G401 (cell line): ENCODE measurements around the gene FAHD1. TPM values are rescaled to one million over a fixed set of nuclear protein-coding genes. Genes with fewer than 3 reads are reported as not detected.

Experiments used
- DNase-seq: peaks from one replicate; pipeline ENCODE4 v3.0.0-alpha.2; 2015; ENCODE audit warnings: low spot score
- in situ Hi-C: cut with HindIII; loops from 2 replicates; pipeline ENCODE4 v1.10.0; 2016; ENCODE audit warnings: low sequenced_read_pairs, mixed read lengths
- total RNA-seq: library from RNA; depleted of rRNA; stranded (reverse); fragments of >200 nt; shearing (Covaris generic); gene quantifications from 2 replicates; pipeline ENCODE4 v1.2.3, GENCODE V29; 2014; rRNA removed

FAHD1 gene
- total RNA-seq = 63.5 and 85.2 TPM in 2 replicates

- DNase-seq = peak; percentile 90
- in situ Hi-C loops = no loop called here
These were observed at the start of gene FAHD1, which contains the start of gene HAGH for GRCh38 chr16:1826691-1827573. Gene FAHD1 (plus strand): TSS chr16:1827206. CDS start chr16:1827239, 33 bp downstream. Gene HAGH (minus strand): TSS chr16:1826825. CDS start chr16:1826787, 38 bp downstream.

- no peak for DNase-seq
- in situ Hi-C loops = no loop called here
These were observed 49.4 kb upstream of the FAHD1 start for GRCh38 chr16:1777375-1778199.

- no peak for DNase-seq
- in situ Hi-C loops = no loop called here
These were observed 48.5 kb upstream of the FAHD1 start for GRCh38 chr16:1778200-1779179.

GRCh38 chr16:1779234-1779701, 47.7 kb upstream of the FAHD1 start:
- in situ Hi-C loops = no loop called here
- no peak for DNase-seq

DNA sequence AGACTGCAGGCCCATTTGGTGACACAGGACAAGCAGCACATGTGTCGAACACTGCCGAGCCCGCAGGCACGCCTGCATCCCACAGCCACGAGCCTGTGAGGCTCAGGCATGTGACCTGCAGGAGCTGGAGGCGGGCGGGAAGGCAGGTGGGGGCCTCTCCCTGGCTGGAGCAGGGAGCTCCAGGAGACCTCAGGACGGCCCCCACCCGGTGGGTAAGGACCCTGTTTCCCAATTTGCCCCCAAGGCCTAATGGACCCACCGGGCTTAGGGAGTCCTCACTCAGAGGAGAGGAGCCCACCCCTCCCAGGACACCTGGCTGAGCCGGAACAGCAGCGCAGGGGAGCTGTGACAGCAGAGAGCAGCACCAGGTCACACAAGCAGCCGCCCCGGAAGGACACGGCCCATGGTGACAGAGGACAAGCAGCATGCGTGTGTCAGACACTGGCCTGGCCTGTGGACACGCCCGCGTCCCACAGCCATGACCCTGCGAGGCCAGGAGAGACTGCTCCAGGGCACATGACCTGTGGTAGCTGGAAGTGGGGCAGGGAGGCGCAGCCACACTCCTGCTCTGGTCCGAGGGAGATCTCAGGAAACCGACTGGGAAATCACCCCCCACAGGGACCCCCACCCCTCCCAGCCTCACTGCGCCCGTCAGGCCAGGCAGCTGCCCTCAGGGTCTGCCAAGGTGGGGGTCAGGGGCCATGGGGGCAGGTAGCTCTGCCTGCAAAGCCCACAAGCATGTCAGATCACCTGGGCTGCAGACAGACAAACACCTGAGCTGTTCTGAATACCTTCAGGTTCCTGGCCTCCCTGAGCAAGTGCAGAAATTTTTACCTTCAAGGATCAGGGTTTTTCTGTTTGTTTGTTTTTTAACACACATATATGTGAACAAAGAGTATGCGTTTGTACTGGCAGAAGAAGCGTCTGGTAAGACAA, 47.0 kb upstream of the FAHD1 start:
- in situ Hi-C loops = no loop called here
- no peak for DNase-seq

GRCh38 chr16:1780677-1781072, 46.3 kb upstream of the FAHD1 start:
- in situ Hi-C loops = no loop called here

GRCh38 chr16:1781254-1781653, 45.8 kb upstream of the FAHD1 start:
- in situ Hi-C loops = no loop called here
- no peak for DNase-seq

More at GRCh38 chr16:1780677-1781072, 46.3 kb upstream of the FAHD1 start:
- no peak for DNase-seq

DNA sequence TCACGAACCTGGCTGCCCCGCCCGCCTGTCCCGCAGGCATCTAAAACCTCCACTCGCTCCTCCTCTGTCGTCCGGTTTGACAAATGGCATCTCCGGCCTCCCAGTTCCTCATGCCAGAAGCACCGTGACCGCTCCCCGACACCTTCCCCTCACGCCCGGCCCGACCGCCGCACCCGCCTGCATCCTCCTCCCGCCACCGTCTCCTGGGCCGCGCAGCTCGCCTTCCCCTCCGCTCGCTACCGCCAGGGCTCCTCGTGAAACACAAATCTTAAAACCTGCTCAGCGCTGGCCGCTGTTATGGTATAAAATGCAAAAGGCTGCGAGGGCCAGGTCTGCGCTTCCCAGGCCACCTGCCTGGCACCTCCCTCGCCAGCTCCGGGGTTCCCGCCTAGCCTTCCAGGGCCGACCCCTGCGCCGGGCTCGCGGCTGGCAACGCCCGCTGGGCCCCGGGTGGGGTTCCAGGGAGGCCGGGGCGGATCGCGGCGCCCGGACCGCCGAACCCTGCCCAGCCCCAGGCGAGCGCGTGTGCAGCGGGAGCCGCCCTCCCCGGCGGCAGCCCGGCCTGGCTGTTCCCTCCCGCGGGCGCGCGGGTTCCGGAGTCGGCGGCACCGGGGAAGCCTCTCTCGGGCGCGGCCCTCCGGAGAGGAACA, 45.1 kb upstream of the FAHD1 start:
- DNase-seq = no peak
- in situ Hi-C loops = no loop called here

GRCh38 chr16:1782408-1783264, 44.4 kb upstream of the FAHD1 start, which contains the start of the genes NUBP2 and SPSB3:
Gene NUBP2 (plus strand): TSS chr16:1782960. CDS start chr16:1783021, 61 bp downstream.
Gene SPSB3 (minus strand): TSS chr16:1782571. CDS start chr16:1781483, 1,088 bp downstream.
- peak; percentile 100 for DNase-seq
- in situ Hi-C loops = no loop called here

DNA sequence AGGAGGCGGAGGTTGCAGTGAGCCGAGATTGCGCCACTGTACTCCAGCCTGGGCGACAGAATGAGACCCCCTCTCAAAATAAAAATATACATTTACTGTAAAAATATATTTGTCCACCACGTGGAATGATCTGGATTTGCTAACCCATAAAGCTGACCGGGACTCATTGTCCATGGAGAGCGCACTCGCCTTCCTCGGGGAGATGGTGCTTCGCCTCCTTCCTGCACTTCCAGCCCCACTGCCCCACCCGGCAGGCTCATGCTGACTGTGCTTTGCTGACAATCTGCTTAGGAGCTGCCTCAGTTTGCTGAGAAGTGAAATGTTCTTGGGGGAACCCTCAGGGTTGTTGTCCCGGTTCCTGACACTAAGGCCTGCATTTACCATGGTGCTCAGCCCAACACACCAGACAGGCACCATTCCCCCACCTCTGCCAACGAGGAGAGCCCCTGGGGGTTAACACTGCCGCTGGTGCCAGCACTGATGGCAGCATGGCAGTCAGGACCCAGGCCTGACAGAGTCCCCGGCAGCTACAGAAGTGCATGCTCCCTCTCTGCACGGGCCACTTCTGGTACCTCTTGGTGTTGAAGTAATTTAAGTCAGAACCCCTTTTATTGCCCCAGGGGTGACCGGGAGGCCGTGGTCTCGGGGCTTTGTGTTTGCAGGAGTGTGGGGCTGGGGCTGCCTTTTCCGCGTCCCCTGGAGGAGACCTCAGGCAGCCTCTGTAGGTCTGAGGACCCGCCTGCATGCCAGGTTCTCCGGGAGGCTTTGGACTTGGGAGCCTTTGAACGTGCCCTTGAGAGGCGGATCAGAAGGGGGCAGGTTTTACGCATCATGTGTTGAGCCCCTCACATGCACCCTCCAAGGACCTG, 41.8 kb upstream of the FAHD1 start:
- no peak for DNase-seq
- in situ Hi-C loops = no loop called here

DNA sequence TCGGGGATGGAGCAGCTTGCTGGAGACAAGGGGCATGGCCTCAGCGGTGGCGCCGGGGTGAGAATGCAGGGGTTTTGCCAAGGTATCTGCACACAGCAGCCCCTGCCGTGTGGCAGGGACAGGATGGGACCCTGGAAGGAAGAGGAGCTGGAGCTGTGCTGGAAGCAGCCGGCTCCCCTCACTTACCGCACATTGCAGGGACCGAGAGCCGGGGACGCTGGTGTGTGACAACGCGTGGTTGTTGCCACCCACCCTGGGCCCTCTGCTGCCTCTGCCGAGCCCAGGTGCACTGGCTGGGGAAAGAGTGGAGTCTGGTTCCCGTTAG, 41.2 kb upstream of the FAHD1 start:
- in situ Hi-C loops = no loop called here
- DNase-seq = no peak

- in situ Hi-C loops = no loop called here
- no peak for DNase-seq
These were observed 40.6 kb upstream of the FAHD1 start for GRCh38 chr16:1786242-1787055.

DNA sequence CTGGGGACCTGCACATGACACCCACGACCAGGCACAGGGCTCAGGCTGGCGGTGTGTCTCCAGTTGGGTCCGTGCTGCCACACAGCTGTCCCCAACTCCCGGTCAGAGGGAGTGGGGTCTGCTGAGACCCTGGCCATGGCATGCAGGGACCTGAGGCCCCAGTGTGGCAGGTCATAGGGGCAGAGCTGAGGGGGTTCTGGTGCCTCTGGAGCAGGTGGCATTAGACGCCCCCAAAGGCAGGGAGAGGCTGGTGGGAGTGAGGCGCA, 40.0 kb upstream of the FAHD1 start:
- DNase-seq = no peak
- in situ Hi-C loops = no loop called here

DNA sequence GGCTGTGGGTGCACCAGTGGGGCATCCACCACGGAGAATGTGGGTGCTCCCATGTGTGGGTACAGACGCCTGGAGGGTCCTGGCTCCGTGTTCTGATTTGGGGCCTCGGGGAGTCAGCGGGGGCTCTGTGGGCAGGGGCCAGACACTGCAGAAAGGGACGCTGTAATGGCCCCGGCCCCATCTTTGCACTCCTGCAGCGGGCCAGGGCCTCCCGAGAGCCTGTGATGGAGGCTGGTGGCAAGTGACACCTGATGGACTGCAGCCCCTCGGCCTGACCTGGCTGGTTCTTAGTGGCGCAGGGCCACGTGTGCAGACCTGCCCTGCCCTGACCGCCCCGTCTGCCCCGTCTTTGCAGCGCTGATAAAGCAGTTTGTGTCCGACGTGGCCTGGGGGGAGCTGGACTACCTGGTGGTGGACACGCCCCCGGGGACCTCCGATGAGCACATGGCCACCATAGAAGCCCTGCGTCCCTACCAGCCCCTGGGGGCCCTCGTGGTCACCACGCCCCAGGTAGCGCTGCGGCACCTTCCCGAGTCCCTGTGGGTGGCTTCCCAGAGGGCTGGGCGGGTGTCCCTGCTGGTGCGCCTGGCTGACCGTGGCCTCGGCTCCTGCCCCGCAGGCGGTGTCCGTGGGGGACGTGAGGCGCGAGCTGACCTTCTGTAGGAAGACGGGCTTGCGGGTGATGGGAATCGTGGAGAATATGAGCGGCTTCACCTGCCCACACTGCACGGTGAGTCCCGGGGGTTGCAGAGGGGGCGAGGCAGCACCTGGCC, 39.5 kb upstream of the FAHD1 start:
- in situ Hi-C loops = no loop called here
- DNase-seq = no peak
